K562 (cell line): Measurements from ENCODE around the gene DEPP1. TPM values are rescaled to one million over a fixed set of nuclear protein-coding genes. Genes with fewer than 3 reads are reported as not detected.

Experiments used
- ATAC-seq: fragments of 200-7000 bp; cut with Tn5 transposase; 3 replicates; pipeline ENCODE4 v1.9.1; 2020; ENCODE audit warnings: moderate library complexity
- BruUV-seq: library from RNA; stranded (reverse); fragments of 400-500 nt; replicated peaks from 2 replicates; lab custom pipeline; 2021; lab: Mats Ljungman, UMichigan
- CTCF ChIA-PET: fragments of 300-600 bp; formaldehyde crosslinking; extraction: SDS; loops from one replicate; lab custom pipeline; 2021; ENCODE audit warnings: low intra/inter-chr PET ratio; lab: Yijun Ruan, JAX
- POLR2A ChIA-PET: fragments of 300-600, 350-650 bp; sonication (Branson Sonifier 250); formaldehyde crosslinking; extraction: SDS; loops from one replicate; lab custom pipeline; 2021; ENCODE audit warnings: antibody characterized with exemption, inconsistent platforms; lab: Yijun Ruan, JAX
- DNase-seq, 4 experiments: peaks; one replicate each; pipeline versions ENCODE4 v3.0.0 to v3.0.0-alpha.2; 2011 to 2018; ENCODE audit warnings: low spot score in 3 of 4, mixed read lengths in 3 of 4; ENCODE audit errors: extremely low read depth in 1 of 4
- FAIRE-seq: peaks from 2 replicates; lab custom pipeline; 2011; peaks lifted over from hg19 to GRCh38; lab: Jason Lieb, UNC
- H2AFZ ChIP-seq: 2 replicates; pipeline ENCODE4 v1.6.0; 2011; ENCODE audit warnings: low read depth, low read length, control low read depth, inconsistent platforms
- H3K27ac ChIP-seq: fragments of 200-600 bp; 3 replicates; pipeline ENCODE4 v1.8.0; 2011; ENCODE audit warnings: low read depth, mild to moderate bottlenecking, control low read depth, inconsistent platforms, low read length, moderate library complexity, mixed read lengths; ENCODE audit errors: extremely low read depth
- H3K27me3 ChIP-seq, 2 experiments: fragments of 300-600 bp in 1 of 2; 2 replicates in 1 of 2; 3 replicates in 1 of 2; pipeline versions ENCODE4 v1.6.0 to v1.8.0; 2011; ENCODE audit warnings: inconsistent platforms in 2 of 2, low read length in 2 of 2, mild to moderate bottlenecking in 1 of 2, mixed read lengths in 1 of 2, moderate library complexity in 1 of 2; ENCODE audit not compliant: control insufficient read depth in 2 of 2, insufficient read depth in 2 of 2
- H3K36me3 ChIP-seq: fragments of 300-600 bp; 3 replicates; pipeline ENCODE4 v1.8.0; 2011; ENCODE audit warnings: mild to moderate bottlenecking, low read length, inconsistent platforms; ENCODE audit not compliant: control insufficient read depth, insufficient read depth
- H3K4me1 ChIP-seq, 2 experiments: fragments of 200-600 bp in 1 of 2; replicated peaks in 1 of 2; 2 replicates in 1 of 2; 3 replicates in 1 of 2; pipeline versions ENCODE4 v1.5.1 to v1.8.0; 2011; ENCODE audit warnings: inconsistent platforms in 2 of 2, low read length in 2 of 2, mild to moderate bottlenecking in 1 of 2, mixed read lengths in 1 of 2, moderate library complexity in 1 of 2; ENCODE audit not compliant: control insufficient read depth in 2 of 2, insufficient read depth in 2 of 2
- H3K4me2 ChIP-seq: 2 replicates; pipeline ENCODE4 v1.6.1; 2011; ENCODE audit warnings: low read length, control low read depth, inconsistent platforms, mixed read lengths; ENCODE audit not compliant: insufficient read depth
- H3K4me3 ChIP-seq: fragments of 200-600 bp; sonication (generic), shearing (Covaris generic); 2 replicates; pipeline ENCODE4 v1.5.1; 2016; ENCODE audit warnings: control low read depth, inconsistent platforms
- H3K79me2 ChIP-seq: fragments of 200-600 bp; 3 replicates; pipeline ENCODE4 v1.8.0; 2011; ENCODE audit warnings: low read length, inconsistent platforms; ENCODE audit not compliant: control insufficient read depth, insufficient read depth
- H3K9ac ChIP-seq, 2 experiments: 2 replicates each; pipeline versions ENCODE4 v1.6.0 to v1.6.1; 2011; ENCODE audit warnings: low read depth in 2 of 2, low read length in 2 of 2, control low read depth in 1 of 2, inconsistent platforms in 1 of 2, mild to moderate bottlenecking in 1 of 2, mixed read lengths in 1 of 2; ENCODE audit not compliant: insufficient read depth in 1 of 2
- H3K9me1 ChIP-seq: one replicate; pipeline ENCODE4 v1.6.0; 2011; ENCODE audit warnings: inconsistent platforms, mild to moderate bottlenecking, low read length, moderate library complexity; ENCODE audit not compliant: control insufficient read depth, insufficient read depth
- H3K9me3 ChIP-seq: replicated peaks from 2 replicates; pipeline ENCODE4 v1.5.1; 2011; ENCODE audit warnings: low read depth, low read length, inconsistent platforms; ENCODE audit not compliant: control insufficient read depth, insufficient read depth
- H4K20me1 ChIP-seq: replicated peaks from 2 replicates; pipeline ENCODE4 v1.6.1; 2011; ENCODE audit warnings: low read length, inconsistent platforms, mixed read lengths; ENCODE audit not compliant: control insufficient read depth, insufficient read depth
- ARID1B ChIP-seq: fragments of 450-650 bp; IDR thresholded peaks from 2 replicates; pipeline ENCODE4 v1.6.1; 2016; ENCODE audit warnings: antibody characterized with exemption, mild to moderate bottlenecking, inconsistent platforms
- CBFA2T3 ChIP-seq: fragments of 450-650 bp; IDR thresholded peaks from 2 replicates; pipeline ENCODE4 v1.6.1; 2017
- ETV1 ChIP-seq: fragments of 450-650 bp; conservative IDR thresholded peaks from 2 replicates; pipeline ENCODE4 v1.6.1; 2016; ENCODE audit warnings: missing genetic modification characterization, control low read depth, low read depth, missing compliant biosample characterization
- HDAC3 ChIP-seq: fragments of 450-650 bp; IDR thresholded peaks from 2 replicates; pipeline ENCODE4 v1.6.1; 2018; ENCODE audit warnings: borderline replicate concordance, mild to moderate bottlenecking, moderate library complexity; ENCODE audit not compliant: partially characterized antibody
- MEF2A ChIP-seq: IDR thresholded peaks from 2 replicates; pipeline ENCODE4 v1.6.1; 2011; ENCODE audit warnings: low read depth, mild to moderate bottlenecking, low read length, moderate library complexity; ENCODE audit not compliant: control insufficient read depth
- MTA1 ChIP-seq: fragments of 450-650 bp; IDR thresholded peaks from 2 replicates; pipeline ENCODE4 v1.6.1; 2017; ENCODE audit warnings: borderline replicate concordance
- MTF1 ChIP-seq: fragments of 250-450 bp; sonication (Bioruptor Pico); IDR thresholded peaks from 2 replicates; pipeline ENCODE4 v1.9.0; 2021; ENCODE audit warnings: moderate library complexity, mild to moderate bottlenecking, inconsistent platforms, borderline replicate concordance
- PRDM10 ChIP-seq: fragments of 450-650 bp; IDR thresholded peaks from 2 replicates; pipeline ENCODE4 v1.6.1; 2018; ENCODE audit not compliant: partially characterized antibody
- RBM25 ChIP-seq: fragments of 200-400 bp; formaldehyde crosslinking; IDR thresholded peaks from 2 replicates; pipeline ENCODE4 v1.6.1; 2018; ENCODE audit warnings: low read length, low read depth, moderate library complexity; ENCODE audit not compliant: severe bottlenecking
- RFX7 ChIP-seq: fragments of 250-450 bp; sonication (Bioruptor Pico); IDR thresholded peaks from 2 replicates; pipeline ENCODE4 v1.5.1; 2021; ENCODE audit warnings: mild to moderate bottlenecking
- TEAD4 ChIP-seq, 2 experiments: sonication (generic) in 1 of 2; formaldehyde crosslinking in 1 of 2; IDR thresholded peaks; 2 replicates each; pipeline versions ENCODE4 v1.6.1 to v1.8.0; 2012 to 2022; ENCODE audit warnings: borderline replicate concordance in 1 of 2, inconsistent platforms in 1 of 2, low read length in 1 of 2, mild to moderate bottlenecking in 1 of 2, missing genetic modification reagents in 1 of 2
- XRCC4 ChIP-seq: IDR thresholded peaks from one replicate; pipeline ENCODE4 v1.6.1; 2011; ENCODE audit not compliant: insufficient read depth, insufficient read length; ENCODE audit errors: extremely low read depth
- ZBTB9 ChIP-seq: fragments of 450-650 bp; formaldehyde crosslinking; IDR thresholded peaks from 2 replicates; pipeline ENCODE4 v1.4.0; 2020; ENCODE audit warnings: mild to moderate bottlenecking, moderate library complexity
- ZHX1 ChIP-seq: fragments of 150-350 bp; conservative IDR thresholded peaks from 2 replicates; pipeline ENCODE4 v1.6.1; 2014; ENCODE audit warnings: low read length
- ZNF12 ChIP-seq: sonication (generic); formaldehyde crosslinking; IDR thresholded peaks from 2 replicates; pipeline ENCODE4 v1.4.0; 2020; ENCODE audit warnings: mild to moderate bottlenecking, missing genetic modification reagents
- WGBS: fragments of 100-300 bp; shearing (Covaris generic); methylation state at CpG from one replicate; pipeline ENCODE4 v1.1.6; 2016; ENCODE audit warnings: low coverage, mixed read lengths; ENCODE audit not compliant: insufficient coverage; ENCODE audit errors: missing lambda C conversion rate; 5-methylcytosine and 5-hydroxymethylcytosine counted together
- in situ Hi-C: fragments of 300-500 bp; cut with MboI; formaldehyde crosslinking; loops from 4 replicates; pipeline ENCODE4 v1.15.0; 2018; ENCODE audit warnings: inconsistent platforms, mixed read lengths
- intact Hi-C: fragments of 100-400 bp; cut with micrococcal nuclease; formaldehyde crosslinking; loops from 2 replicates; pipeline ENCODE4 v1.14.2; 2022
- polyA plus RNA-seq, 8 experiments: library from polyadenylated mRNA; depleted of rRNA in 4 of 8; stranded (reverse) in 5 of 8; unstranded in 3 of 8; fragments of >200 nt; fragmentation: Nextera tagmentation in 2 of 8; fragmentation: Illumina TruSeq in 1 of 8; extraction: Ambion mirVana in 2 of 8; extraction: Trizol in 1 of 8; gene quantifications; 2 replicates each; pipeline versions ENCODE4 v1.2.1 to v1.2.3, GENCODE V29; 2011 to 2014; ENCODE audit warnings: inconsistent platforms in 1 of 8, missing spikeins in 1 of 8
- total RNA-seq, 7 experiments: library from RNA; depleted of rRNA in 6 of 7; stranded (reverse); fragments of >200 nt in 6 of 7; fragmentation: Illumina TruSeq in 2 of 7; extraction: Trizol in 2 of 7; gene quantifications; 2 replicates each; pipeline versions ENCODE4 v1.2.1 to v1.2.3, GENCODE V29; 2011 to 2021; ENCODE audit warnings: low replicate concordance in 1 of 7

DEPP1 gene
- total and polyA plus RNA-seq, 9 of the 15 experiments (the other 6 are each of a cell fraction or from before 2014, with no cell fraction given) = 0.04 to 0.54 (median 0.20) TPM; not detected in 1

GRCh38 chr10:45015590-45015989 is 37.0 kb upstream of the DEPP1 start:
- ATAC-seq (no peak), DNase-seq (no peak), FAIRE-seq (no peak)
- in situ Hi-C loops (no loop called here), intact Hi-C loops (no loop called here)
- Histone ChIP-seq H3K4me2 (no peak overlapping the region; the same call in 1 of the 2 replicates), H3K79me2 (no peaks in the 10 kb centered on the region), H3K4me3 (no peak overlapping the region), H4K20me1 (no peaks in the 10 kb centered on the region), H2AFZ (no peak overlapping the region), H3K27me3 (no peaks in the 10 kb centered on the region; a peak in 1 of 5 replicates), H3K4me1 (no peaks in the 10 kb centered on the region; a peak in 2 of 5 replicates), H3K36me3 (no peaks in the 10 kb centered on the region), H3K9me3 (no peaks in the 10 kb centered on the region), H3K27ac (no peak overlapping the region), H3K9ac (no peak overlapping the region), H3K9me1 (no peaks in the 10 kb centered on the region)
- no TSS peak for BruUV-seq
- WGBS = 0% methylated on average over 2 of the region's 2 CpGs
- ChIA-PET CTCF (no interaction called here), POLR2A (interaction anchor here (1.5 kb wide), 1 partner anchor 26 kb away, joined by 3 read pairs; no protein-coding TSS in a partner anchor)
- no peak for TF ChIP-seq ZBTB9 (CRISPR knock-in tag)
- no peak for TF ChIP-seq XRCC4
- TF ChIP-seq MTA1 = no peak
- TF ChIP-seq ZNF12 (CRISPR knock-in tag) = no peak
- TF ChIP-seq ETV1 (tag) = no peak
- peak; percentile 47; the same call in 1 of the 2 replicates for TF ChIP-seq ARID1B
- no peak for TF ChIP-seq MEF2A
- TF ChIP-seq RFX7 (CRISPR knock-in tag) = no peak
- TF ChIP-seq PRDM10 = no peak
- peak; percentile 50; the same call in 1 of the 2 replicates for TF ChIP-seq CBFA2T3
- no peak for TF ChIP-seq MTF1
- peak; percentile 9; the same call in 1 of the 2 replicates for TF ChIP-seq TEAD4 (IDR thresholded peaks at IDR 0.05; ENCODE audit: low read length)
- TF ChIP-seq TEAD4 (CRISPR knock-in tag; IDR thresholded peaks at IDR 0.05; ENCODE audit: borderline replicate concordance) = no peak
- no peak for TF ChIP-seq HDAC3
- no peak for TF ChIP-seq ZHX1
- TF ChIP-seq RBM25 = no peak
